ENCODE results near the gene NKD1. TPM values are rescaled to one million over a fixed set of nuclear protein-coding genes. Genes with fewer than 3 reads are reported as not detected.

NKD1 gene
- total RNA-seq, 1 donor: under 0.01 TPM

DNA sequence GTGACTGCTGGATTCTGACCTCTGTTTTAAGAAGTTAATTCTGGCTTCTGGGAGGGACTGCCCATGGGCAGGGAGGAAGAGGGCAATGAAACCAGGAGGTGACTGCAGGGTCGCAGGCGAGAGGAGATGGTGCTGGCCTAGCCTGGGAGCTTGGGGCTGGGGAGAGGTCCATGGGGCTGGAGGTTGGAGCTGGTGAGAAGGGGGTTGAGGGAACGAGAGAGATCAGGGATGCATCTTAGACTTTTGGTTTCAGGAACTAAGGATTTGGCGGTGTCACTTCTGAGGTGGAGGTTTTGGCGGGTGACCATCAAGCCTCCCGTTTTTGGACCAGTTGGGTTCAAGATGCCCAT is 64.6 kb downstream of the NKD1 start:
- Histone ChIP-seq H3K27ac (ENCODE audit: low read depth, low read length) (no peak overlapping the region), H3K9me3 (ENCODE audit: low read depth, low read length) (no peaks in the 10 kb centered on the region), H3K27me3 (ENCODE audit: insufficient read depth, low read length) (no peaks in the 10 kb centered on the region), H2AFZ (ENCODE audit: low read length) (no peak overlapping the region), H3K4me2 (ENCODE audit: insufficient read depth, low read length) (no peak overlapping the region), H3K36me3 (ENCODE audit: insufficient read depth, low read length) (no peaks in the 10 kb centered on the region), H4K20me1 (ENCODE audit: insufficient read depth, low read length) (no peaks in the 10 kb centered on the region), H3K79me2 (ENCODE audit: insufficient read depth, low read length) (no peaks in the 10 kb centered on the region), H3K4me1 (ENCODE audit: insufficient read depth, low read length) (no peaks in the 10 kb centered on the region), H3K4me3 (ENCODE audit: insufficient read depth, low read length) (no peak overlapping the region)
- TF ChIP-seq, protein P1, sequence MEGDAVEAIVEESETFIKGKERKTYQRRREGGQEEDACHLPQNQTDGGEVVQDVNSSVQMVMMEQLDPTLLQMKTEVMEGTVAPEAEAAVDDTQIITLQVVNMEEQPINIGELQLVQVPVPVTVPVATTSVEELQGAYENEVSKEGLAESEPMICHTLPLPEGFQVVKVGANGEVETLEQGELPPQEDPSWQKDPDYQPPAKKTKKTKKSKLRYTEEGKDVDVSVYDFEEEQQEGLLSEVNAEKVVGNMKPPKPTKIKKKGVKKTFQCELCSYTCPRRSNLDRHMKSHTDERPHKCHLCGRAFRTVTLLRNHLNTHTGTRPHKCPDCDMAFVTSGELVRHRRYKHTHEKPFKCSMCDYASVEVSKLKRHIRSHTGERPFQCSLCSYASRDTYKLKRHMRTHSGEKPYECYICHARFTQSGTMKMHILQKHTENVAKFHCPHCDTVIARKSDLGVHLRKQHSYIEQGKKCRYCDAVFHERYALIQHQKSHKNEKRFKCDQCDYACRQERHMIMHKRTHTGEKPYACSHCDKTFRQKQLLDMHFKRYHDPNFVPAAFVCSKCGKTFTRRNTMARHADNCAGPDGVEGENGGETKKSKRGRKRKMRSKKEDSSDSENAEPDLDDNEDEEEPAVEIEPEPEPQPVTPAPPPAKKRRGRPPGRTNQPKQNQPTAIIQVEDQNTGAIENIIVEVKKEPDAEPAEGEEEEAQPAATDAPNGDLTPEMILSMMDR (IDR thresholded peaks at IDR 0.05; ENCODE audit: extremely low read depth, low read depth, low read length): no peak
- no peak for DNase-seq (ENCODE audit: insufficient read length, low spot score, missing footprints)

DNA sequence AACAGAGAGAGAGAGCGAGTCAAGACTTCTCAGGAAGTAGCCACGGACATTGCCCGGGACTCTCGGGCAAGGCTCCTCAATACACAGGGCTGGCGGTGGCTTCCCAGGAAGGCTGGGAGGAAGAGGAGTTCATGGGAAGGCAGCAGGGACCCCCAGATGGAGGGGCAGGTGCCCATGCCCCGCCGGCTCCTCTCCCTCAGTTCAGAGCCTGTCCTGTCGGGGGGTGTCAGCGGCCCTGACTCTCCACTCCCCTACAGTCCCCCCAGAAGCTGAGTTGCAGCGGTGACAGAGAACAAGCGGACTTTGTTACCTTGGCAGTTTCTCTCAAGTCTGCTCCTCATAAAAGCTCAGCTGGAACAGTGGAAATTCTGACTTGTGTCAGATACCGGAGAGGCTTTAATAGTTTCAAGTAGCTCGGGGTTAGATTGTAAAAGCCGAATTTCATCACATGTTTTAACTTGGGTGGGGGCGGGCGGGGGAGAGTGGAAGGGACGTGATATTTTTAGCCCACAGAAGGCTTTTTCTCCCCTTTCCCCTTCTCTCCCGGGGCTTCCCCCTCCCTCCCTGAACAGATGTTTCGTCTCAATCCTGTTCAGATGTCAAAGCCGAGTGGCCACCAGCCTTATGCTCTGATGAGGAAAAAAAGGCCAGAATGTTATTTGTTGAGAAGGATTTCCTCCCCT is 65.2 kb downstream of the NKD1 start:
- no peaks in the 10 kb centered on the region for H3K79me2 ChIP-seq (ENCODE audit: insufficient read depth, low read length)
- TF ChIP-seq, protein P1 (IDR thresholded peaks at IDR 0.05; ENCODE audit: extremely low read depth, low read depth, low read length): no peak
- no peak overlapping the region for H3K4me2 ChIP-seq (ENCODE audit: insufficient read depth, low read length)
- no peaks in the 10 kb centered on the region for H4K20me1 ChIP-seq (ENCODE audit: insufficient read depth, low read length)
- H3K4me1 ChIP-seq (ENCODE audit: insufficient read depth, low read length): no peaks in the 10 kb centered on the region
- H3K27ac ChIP-seq (ENCODE audit: low read depth, low read length): no peak overlapping the region
- no peaks in the 10 kb centered on the region for H3K9me3 ChIP-seq (ENCODE audit: low read depth, low read length)
- DNase-seq (ENCODE audit: insufficient read length, low spot score, missing footprints): no peak
- H3K27me3 ChIP-seq (ENCODE audit: insufficient read depth, low read length): no peaks in the 10 kb centered on the region
- H2AFZ ChIP-seq (ENCODE audit: low read length): no peak overlapping the region
- no peak overlapping the region for H3K4me3 ChIP-seq (ENCODE audit: insufficient read depth, low read length)
- no peaks in the 10 kb centered on the region for H3K36me3 ChIP-seq (ENCODE audit: insufficient read depth, low read length)

DNA sequence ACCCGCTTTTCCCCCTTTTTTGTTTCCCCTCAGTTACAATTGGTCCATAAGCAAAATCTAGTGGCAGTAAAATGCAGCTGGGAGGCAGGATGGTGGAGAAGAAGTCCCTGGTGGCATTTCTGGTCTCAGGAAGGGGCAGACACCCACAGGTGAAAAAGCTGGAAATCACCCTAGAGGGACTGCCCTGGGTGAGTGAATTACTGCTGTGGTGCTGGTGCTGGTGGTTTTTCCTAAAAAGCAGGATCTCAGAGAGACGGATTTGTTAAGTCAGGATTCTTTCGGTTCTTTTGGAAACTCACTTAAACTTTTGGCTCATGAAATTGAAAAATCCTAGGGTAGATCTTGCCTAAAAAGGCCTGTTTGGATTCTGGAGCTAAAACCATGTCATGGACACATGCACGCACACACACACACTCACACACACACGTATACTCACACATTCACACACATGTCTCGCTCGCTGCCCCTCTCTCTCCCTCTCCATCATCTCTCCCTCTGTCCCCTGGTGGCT is 65.8 kb downstream of the NKD1 start:
- no peaks in the 10 kb centered on the region for H4K20me1 ChIP-seq (ENCODE audit: insufficient read depth, low read length)
- no peak overlapping the region for H3K4me3 ChIP-seq (ENCODE audit: insufficient read depth, low read length)
- H3K9me3 ChIP-seq (ENCODE audit: low read depth, low read length): no peaks in the 10 kb centered on the region
- no peak for DNase-seq (ENCODE audit: insufficient read length, low spot score, missing footprints)
- no peak overlapping the region for H2AFZ ChIP-seq (ENCODE audit: low read length)
- no peaks in the 10 kb centered on the region for H3K27me3 ChIP-seq (ENCODE audit: insufficient read depth, low read length)
- H3K36me3 ChIP-seq (ENCODE audit: insufficient read depth, low read length): no peaks in the 10 kb centered on the region
- TF ChIP-seq, protein P1 (IDR thresholded peaks at IDR 0.05; ENCODE audit: extremely low read depth, low read depth, low read length): no peak
- H3K4me1 ChIP-seq (ENCODE audit: insufficient read depth, low read length): no peaks in the 10 kb centered on the region
- no peaks in the 10 kb centered on the region for H3K79me2 ChIP-seq (ENCODE audit: insufficient read depth, low read length)
- H3K4me2 ChIP-seq (ENCODE audit: insufficient read depth, low read length): no peak overlapping the region
- H3K27ac ChIP-seq (ENCODE audit: low read depth, low read length): no peak overlapping the region

DNA sequence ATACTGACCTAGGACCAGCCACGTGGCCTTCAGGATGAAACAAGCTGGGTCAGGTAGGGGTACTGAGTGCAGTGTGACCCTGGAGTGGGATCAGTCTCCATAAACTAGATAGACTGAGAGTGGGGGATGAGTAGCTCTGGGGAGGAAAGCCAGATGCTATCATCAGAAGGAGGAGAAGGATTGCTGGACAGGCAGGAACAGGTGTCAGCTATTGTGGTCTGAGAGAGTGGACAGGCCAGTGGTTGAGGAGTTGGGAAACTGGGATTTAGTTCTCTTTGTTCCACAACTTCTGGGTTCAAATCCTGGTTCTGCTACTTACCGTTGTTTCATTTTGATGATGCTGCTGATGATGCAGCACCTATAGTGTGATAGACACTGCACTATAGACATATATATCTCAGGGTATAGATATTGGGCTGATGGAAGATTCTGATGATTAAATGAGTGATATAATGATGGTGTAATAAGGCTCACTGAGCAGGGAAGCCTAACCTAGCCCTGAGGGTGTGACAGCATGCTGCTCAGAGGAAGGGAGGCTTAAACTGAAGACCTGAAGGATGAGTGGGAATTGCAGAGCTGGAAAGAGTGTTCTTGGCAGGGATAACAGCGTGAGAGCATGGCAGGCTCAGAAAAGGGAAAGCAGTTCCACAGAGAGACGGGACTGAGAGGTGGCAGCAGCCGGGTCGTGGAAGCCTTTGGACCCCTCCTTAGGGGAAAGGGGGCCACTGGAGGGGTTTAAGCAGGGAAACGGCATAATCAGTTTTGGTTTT is 66.9 kb downstream of the NKD1 start:
- no peak overlapping the region for H3K4me2 ChIP-seq (ENCODE audit: insufficient read depth, low read length)
- H4K20me1 ChIP-seq (ENCODE audit: insufficient read depth, low read length): no peaks in the 10 kb centered on the region
- DNase-seq (ENCODE audit: insufficient read length, low spot score, missing footprints): no peak
- H3K4me3 ChIP-seq (ENCODE audit: insufficient read depth, low read length): no peak overlapping the region
- H3K79me2 ChIP-seq (ENCODE audit: insufficient read depth, low read length): no peaks in the 10 kb centered on the region
- H3K27me3 ChIP-seq (ENCODE audit: insufficient read depth, low read length): no peaks in the 10 kb centered on the region
- no peak overlapping the region for H3K27ac ChIP-seq (ENCODE audit: low read depth, low read length)
- no peak overlapping the region for H2AFZ ChIP-seq (ENCODE audit: low read length)
- TF ChIP-seq, protein P1 (IDR thresholded peaks at IDR 0.05; ENCODE audit: extremely low read depth, low read depth, low read length): no peak
- H3K9me3 ChIP-seq (ENCODE audit: low read depth, low read length): no peaks in the 10 kb centered on the region
- no peaks in the 10 kb centered on the region for H3K36me3 ChIP-seq (ENCODE audit: insufficient read depth, low read length)
- H3K4me1 ChIP-seq (ENCODE audit: insufficient read depth, low read length): no peaks in the 10 kb centered on the region
